WERI-Rb-1 (cell line): ENCODE measurements around the gene SLC31A2.

Experiments
- DNase-seq: peaks from one replicate; pipeline ENCODE4 v3.0.0-alpha.2; 2020
- H3K27ac ChIP-seq: fragments of 250-450 bp; sonication (Bioruptor Pico); 2 replicates; pipeline ENCODE4 v1.5.1; 2020; ENCODE audit warnings: mild to moderate bottlenecking, moderate library complexity
- H3K27me3 ChIP-seq: fragments of 250-450 bp; sonication (Bioruptor Pico); 2 replicates; pipeline ENCODE4 v1.5.1; 2021; ENCODE audit warnings: mild to moderate bottlenecking, low read depth, moderate library complexity; ENCODE audit not compliant: insufficient read depth, severe bottlenecking
- H3K36me3 ChIP-seq: fragments of 250-450 bp; sonication (Bioruptor Pico); 2 replicates; pipeline ENCODE4 v1.5.1; 2020; ENCODE audit warnings: mild to moderate bottlenecking, moderate library complexity
- H3K4me3 ChIP-seq: 2 replicates; pipeline ENCODE4 v1.5.1; 2011; ENCODE audit warnings: low read depth, mild to moderate bottlenecking, control low read depth, low read length
- H3K9me3 ChIP-seq: fragments of 250-450 bp; sonication (Bioruptor Pico); 2 replicates; pipeline ENCODE4 v1.5.1; 2021; ENCODE audit warnings: mild to moderate bottlenecking, moderate library complexity; ENCODE audit not compliant: severe bottlenecking
- TF ChIP-seq, protein P1 (sequence below): IDR thresholded peaks from 2 replicates; pipeline ENCODE4 v1.5.1; 2011; ENCODE audit warnings: low read depth, mild to moderate bottlenecking, control low read depth, inconsistent platforms, low read length

The SLC31A2 gene

DNA sequence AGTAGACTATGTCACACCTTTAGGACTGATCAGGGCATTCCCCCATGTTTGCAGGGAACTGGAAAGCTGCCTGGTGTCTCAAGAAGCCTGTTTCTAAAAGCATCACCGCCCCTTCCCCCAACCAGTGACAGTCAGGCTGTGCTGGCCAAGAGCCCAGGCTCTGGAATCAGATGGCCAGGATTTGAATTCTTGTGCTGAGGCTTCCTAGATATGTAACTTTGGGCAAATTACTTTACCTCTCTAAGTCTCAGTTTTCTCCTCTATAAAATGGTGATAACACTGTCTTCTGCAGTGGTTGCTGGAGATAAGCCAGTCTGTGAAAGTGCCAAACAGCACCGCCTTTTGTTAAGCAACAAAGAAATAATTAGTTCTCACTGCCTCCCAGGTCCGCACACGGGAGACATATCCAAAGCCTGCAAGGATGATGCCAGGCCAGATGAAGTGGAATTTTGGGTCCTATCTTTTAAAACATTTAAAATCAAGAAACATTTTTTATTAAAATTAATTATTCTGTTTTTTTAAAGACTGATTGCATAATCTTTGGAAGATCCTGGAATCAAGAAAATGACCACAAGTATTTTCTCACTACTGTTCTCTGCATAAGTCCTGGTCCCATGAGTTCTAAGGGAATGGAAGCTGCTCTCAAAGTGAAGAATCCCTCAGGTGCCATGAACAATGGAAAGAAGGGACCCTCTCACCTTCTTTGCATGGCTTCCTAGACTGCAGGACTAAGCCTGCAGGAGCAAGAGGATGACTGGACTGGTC lies 13.9 kb downstream of the SLC31A2 start:
- Histone ChIP-seq H3K27me3 (no peaks in the 10 kb centered on the region), H3K27ac (no peak overlapping the region), H3K36me3 (peaks cover 73% of the 10 kb centered on the region), H3K4me3 (no peak overlapping the region), H3K9me3 (no peaks in the 10 kb centered on the region)
- TF ChIP-seq, protein P1, sequence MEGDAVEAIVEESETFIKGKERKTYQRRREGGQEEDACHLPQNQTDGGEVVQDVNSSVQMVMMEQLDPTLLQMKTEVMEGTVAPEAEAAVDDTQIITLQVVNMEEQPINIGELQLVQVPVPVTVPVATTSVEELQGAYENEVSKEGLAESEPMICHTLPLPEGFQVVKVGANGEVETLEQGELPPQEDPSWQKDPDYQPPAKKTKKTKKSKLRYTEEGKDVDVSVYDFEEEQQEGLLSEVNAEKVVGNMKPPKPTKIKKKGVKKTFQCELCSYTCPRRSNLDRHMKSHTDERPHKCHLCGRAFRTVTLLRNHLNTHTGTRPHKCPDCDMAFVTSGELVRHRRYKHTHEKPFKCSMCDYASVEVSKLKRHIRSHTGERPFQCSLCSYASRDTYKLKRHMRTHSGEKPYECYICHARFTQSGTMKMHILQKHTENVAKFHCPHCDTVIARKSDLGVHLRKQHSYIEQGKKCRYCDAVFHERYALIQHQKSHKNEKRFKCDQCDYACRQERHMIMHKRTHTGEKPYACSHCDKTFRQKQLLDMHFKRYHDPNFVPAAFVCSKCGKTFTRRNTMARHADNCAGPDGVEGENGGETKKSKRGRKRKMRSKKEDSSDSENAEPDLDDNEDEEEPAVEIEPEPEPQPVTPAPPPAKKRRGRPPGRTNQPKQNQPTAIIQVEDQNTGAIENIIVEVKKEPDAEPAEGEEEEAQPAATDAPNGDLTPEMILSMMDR, result no peak
- no peak for DNase-seq

DNA sequence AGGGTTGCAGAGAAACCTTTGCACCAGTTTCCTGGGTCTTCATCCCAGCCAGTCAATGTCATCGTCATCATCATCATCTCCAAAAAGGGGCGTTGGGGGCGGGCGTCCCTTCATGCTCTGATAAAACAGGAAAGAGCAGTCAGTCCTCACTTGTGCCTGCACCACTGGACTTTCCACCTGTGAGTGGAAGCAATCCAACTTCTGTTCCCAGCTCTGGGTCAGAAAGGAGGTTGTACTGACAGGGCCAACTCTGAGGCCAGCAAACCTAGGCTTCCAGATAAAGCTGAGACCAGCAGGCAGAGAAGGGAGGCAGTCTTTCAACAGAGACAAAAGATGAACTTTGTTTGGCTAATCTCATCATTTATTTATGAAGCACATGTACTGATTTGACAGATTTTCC lies 15.2 kb downstream of the SLC31A2 start:
- Histone ChIP-seq H3K9me3 (no peaks in the 10 kb centered on the region), H3K27ac (no peak overlapping the region)
- TF ChIP-seq, protein P1, result no peak

DNA sequence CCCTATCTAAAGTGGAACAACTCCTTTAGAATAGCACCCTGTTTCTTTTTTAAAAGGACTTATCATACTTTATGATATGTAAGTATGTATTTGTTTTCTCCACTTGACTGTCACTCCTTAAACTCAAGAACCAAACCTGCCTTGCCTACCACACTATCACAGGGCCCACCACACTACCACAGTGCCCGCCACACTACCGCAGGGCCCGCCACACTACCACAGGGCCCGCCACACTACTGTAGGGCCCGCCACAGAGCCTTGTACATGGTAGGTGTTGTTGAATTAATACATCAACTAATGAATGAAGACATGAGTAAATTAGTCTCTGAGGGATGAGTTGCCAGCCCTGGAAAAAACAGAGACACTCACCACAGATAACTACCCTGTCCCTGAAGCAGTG lies 18.0 kb downstream of the SLC31A2 start:
- TF ChIP-seq, protein P1, result no peak
- no peak overlapping the region for H3K27ac ChIP-seq
- H3K27me3 ChIP-seq, result no peaks in the 10 kb centered on the region
- H3K36me3 ChIP-seq, result peaks cover 92% of the 10 kb centered on the region
- H3K4me3 ChIP-seq, result no peak overlapping the region
- no peak for DNase-seq
- H3K9me3 ChIP-seq, result no peaks in the 10 kb centered on the region

More for the DNA sequence above, 15.2 kb downstream of the SLC31A2 start:
- no peak for DNase-seq
- H3K4me3 ChIP-seq, result no peak overlapping the region
- peaks cover 86% of the 10 kb centered on the region for H3K36me3 ChIP-seq
- no peaks in the 10 kb centered on the region for H3K27me3 ChIP-seq

DNA sequence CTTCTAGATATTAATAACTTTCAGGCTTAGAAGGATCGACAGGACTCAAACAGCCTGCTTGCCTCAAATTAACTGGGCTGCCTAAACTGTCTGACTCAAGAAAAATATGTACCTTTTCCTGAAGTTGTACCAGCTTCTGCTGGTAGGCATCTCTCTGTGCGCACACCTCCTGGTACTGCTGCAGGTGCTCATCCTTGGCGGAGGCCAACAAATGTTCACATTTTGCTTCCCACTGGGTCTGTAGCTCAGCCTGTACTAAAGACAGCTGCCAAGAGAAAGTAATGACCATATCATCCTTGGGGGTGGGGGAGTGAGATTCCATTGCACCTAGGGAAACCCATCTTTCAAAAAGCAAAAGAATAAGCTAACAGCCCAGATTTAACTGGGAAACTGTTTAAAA lies 22.5 kb downstream of the SLC31A2 start:
- H3K36me3 ChIP-seq, result peaks cover 85% of the 10 kb centered on the region
- no peak overlapping the region for H3K27ac ChIP-seq
- TF ChIP-seq, protein P1, result no peak
- no peak overlapping the region for H3K4me3 ChIP-seq
- H3K9me3 ChIP-seq, result no peaks in the 10 kb centered on the region
- no peaks in the 10 kb centered on the region for H3K27me3 ChIP-seq
- no peak for DNase-seq

DNA sequence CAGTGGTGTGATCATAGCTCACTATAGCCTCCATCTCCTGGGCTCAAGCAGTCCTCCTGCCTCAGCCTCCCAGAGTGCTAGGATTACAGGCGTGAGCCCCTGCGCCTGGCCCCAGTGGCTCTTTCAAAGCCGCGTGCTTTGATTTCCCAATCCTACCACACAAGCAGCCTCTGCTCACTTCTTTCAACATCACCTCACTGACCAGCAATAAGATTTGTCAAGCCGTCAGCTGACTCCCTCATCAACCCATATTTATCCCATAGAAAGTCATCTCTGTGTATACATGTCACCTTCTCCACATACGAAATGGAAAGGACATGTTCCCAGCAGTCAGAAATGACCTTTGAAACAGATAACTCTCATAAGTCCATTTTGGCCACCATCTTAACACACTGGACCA lies 26.0 kb downstream of the SLC31A2 start:
- Histone ChIP-seq H3K9me3 (no peaks in the 10 kb centered on the region), H3K27ac (no peak overlapping the region), H3K4me3 (no peak overlapping the region), H3K36me3 (peaks cover 60% of the 10 kb centered on the region), H3K27me3 (no peaks in the 10 kb centered on the region)
- TF ChIP-seq, protein P1, result no peak
- no peak for DNase-seq

DNA sequence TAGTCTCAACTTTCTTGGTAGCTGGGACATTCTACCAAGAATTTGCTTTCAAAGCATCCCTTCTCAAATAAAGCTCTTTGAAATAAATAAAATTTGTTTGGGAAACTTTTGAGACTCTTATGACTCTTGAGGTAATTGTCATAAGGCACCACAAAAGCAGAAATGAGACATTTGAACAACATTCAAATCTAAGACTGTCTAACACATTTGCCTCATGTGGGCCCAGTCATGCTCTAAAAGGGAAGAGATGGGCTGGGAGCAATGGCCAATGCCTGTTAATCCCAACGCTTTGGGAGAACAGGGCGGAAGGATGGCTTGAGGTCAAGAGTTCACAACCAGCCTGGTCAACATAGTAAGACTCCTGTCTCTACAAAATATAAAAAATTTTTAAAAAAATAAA lies 26.4 kb downstream of the SLC31A2 start:
- no peak overlapping the region for H3K4me3 ChIP-seq
- H3K9me3 ChIP-seq, result no peaks in the 10 kb centered on the region
- no peak for DNase-seq
- no peaks in the 10 kb centered on the region for H3K27me3 ChIP-seq
- H3K36me3 ChIP-seq, result peaks cover 61% of the 10 kb centered on the region
- no peak overlapping the region for H3K27ac ChIP-seq
- TF ChIP-seq, protein P1, result no peak
